Fibroblast of lung (primary cell): ENCODE data around the gene SNPH. TPM values are rescaled to one million over a fixed set of nuclear protein-coding genes. Genes with fewer than 3 reads are reported as not detected.

Experiments used
- DNase-seq, 2 donors: peaks; one replicate each; pipeline versions ENCODE4 v3.0.0 to v3.0.0-alpha.2; 2010; ENCODE audit warnings: low read depth in 2 of 2
- H2AFZ ChIP-seq: 2 replicates; pipeline ENCODE4 v1.5.1; 2012; ENCODE audit warnings: low read length, control low read depth, inconsistent platforms
- H3K27ac ChIP-seq: 2 replicates; pipeline ENCODE4 v1.5.1; 2011; ENCODE audit warnings: low read length, control low read depth; ENCODE audit not compliant: insufficient read depth
- H3K27me3 ChIP-seq: 2 replicates; pipeline ENCODE4 v1.5.1; 2011; ENCODE audit warnings: mild to moderate bottlenecking, low read length; ENCODE audit not compliant: control insufficient read depth, insufficient read depth
- H3K36me3 ChIP-seq: 2 replicates; pipeline ENCODE4 v1.5.1; 2011; ENCODE audit warnings: low read length; ENCODE audit not compliant: control insufficient read depth, insufficient read depth
- H3K4me1 ChIP-seq: 2 replicates; pipeline ENCODE4 v1.5.1; 2011; ENCODE audit warnings: low read length; ENCODE audit not compliant: control insufficient read depth, insufficient read depth; ENCODE audit errors: extremely low read depth
- H3K4me2 ChIP-seq: 2 replicates; pipeline ENCODE4 v1.5.1; 2011; ENCODE audit warnings: low read length, control low read depth; ENCODE audit not compliant: insufficient read depth; ENCODE audit errors: extremely low read depth
- H3K4me3 ChIP-seq, 4 experiments: fragments of 200-600 bp in 1 of 4; sonication (generic) in 1 of 4; replicated peaks in 1 of 4; 2 replicates each; pipeline ENCODE4 v1.5.1; 2011 to 2016; ENCODE audit warnings: low read length in 4 of 4, low read depth in 3 of 4, mild to moderate bottlenecking in 3 of 4, control low read depth in 2 of 4, inconsistent platforms in 1 of 4, mixed read lengths in 1 of 4; ENCODE audit not compliant: insufficient read depth in 1 of 4; ENCODE audit errors: control extremely low read depth in 1 of 4
- H3K79me2 ChIP-seq: 2 replicates; pipeline ENCODE4 v1.5.1; 2012; ENCODE audit warnings: mild to moderate bottlenecking, low read length, inconsistent platforms; ENCODE audit not compliant: control insufficient read depth, insufficient read depth
- H3K9ac ChIP-seq: 2 replicates; pipeline ENCODE4 v1.5.1; 2011; ENCODE audit warnings: mild to moderate bottlenecking, low read length, control low read depth; ENCODE audit not compliant: insufficient read depth
- H3K9me3 ChIP-seq: 2 replicates; pipeline ENCODE4 v1.5.1; 2012; ENCODE audit warnings: low read depth, low read length; ENCODE audit not compliant: control insufficient read depth, insufficient read depth
- H4K20me1 ChIP-seq: 2 replicates; pipeline ENCODE4 v1.5.1; 2011; ENCODE audit warnings: low read length; ENCODE audit not compliant: control insufficient read depth, insufficient read depth; ENCODE audit errors: extremely low read depth
- CTCF ChIP-seq, 2 donors: IDR thresholded peaks in 1 of 2; conservative IDR thresholded peaks in 1 of 2; 1 replicate in 1 of 2; 2 replicates in 1 of 2; pipeline ENCODE4 v1.5.1; 2011 to 2012; ENCODE audit warnings: low read length in 2 of 2, control low read depth in 1 of 2, inconsistent platforms in 1 of 2, low read depth in 1 of 2, mild to moderate bottlenecking in 1 of 2
- EZH2 ChIP-seq: IDR thresholded peaks from 2 replicates; pipeline ENCODE4 v1.5.1; 2012; ENCODE audit warnings: low read length, control low read depth, mild to moderate bottlenecking; ENCODE audit errors: missing control alignments
- polyA plus RNA-seq, 2 donors: library from polyadenylated mRNA; depleted of rRNA in 1 of 2; stranded (reverse) in 1 of 2; unstranded in 1 of 2; fragments of >200 nt; gene quantifications; 2 replicates each; pipeline ENCODE4 v1.2.1, GENCODE V29; 2011 to 2012; ENCODE audit warnings: missing spikeins in 1 of 2
- total RNA-seq: library from RNA; depleted of rRNA; stranded (reverse); fragments of >200 nt; gene quantifications from 2 replicates; pipeline ENCODE4 v1.2.1, GENCODE V29; 2014

The SNPH gene
- total and polyA plus RNA-seq, 2 donors (not counting 1 experiment from before 2014, with no cell fraction given) = 0.85 to 18.5 TPM

- DNase-seq = no peak
- Histone ChIP-seq H3K27ac (no peak overlapping the region), H3K4me2 (no peak overlapping the region), H3K9me3 (no peaks in the 10 kb centered on the region), H3K27me3 (no peaks in the 10 kb centered on the region), H3K4me1 (peaks cover 2% of the 10 kb centered on the region), H2AFZ (no peak overlapping the region), H3K79me2 (no peaks in the 10 kb centered on the region), H3K9ac (no peak overlapping the region), H3K36me3 (no peaks in the 10 kb centered on the region), H3K4me3 (no peak overlapping the region), H4K20me1 (no peaks in the 10 kb centered on the region)
- no peak for TF ChIP-seq CTCF (conservative IDR thresholded peaks at IDR 0.05 in 1 of 2, IDR thresholded peaks at IDR 0.05 in 1 of 2; ENCODE audit: low read depth in 1 of 2, low read length in 2 of 2)
- no peak for TF ChIP-seq EZH2
These were observed 24.6 kb upstream of the SNPH start for GRCh38 chr20:1241456-1241855.

GRCh38 chr20:1242099-1242498, 24.0 kb upstream of the SNPH start:
- peaks cover 2% of the 10 kb centered on the region for H3K4me1 ChIP-seq
- no peak overlapping the region for H3K4me2 ChIP-seq
- no peak for DNase-seq
- peak overlapping the region; percentile 35 for H3K27ac ChIP-seq
- H3K9me3 ChIP-seq = no peaks in the 10 kb centered on the region
- H3K27me3 ChIP-seq = no peaks in the 10 kb centered on the region
- no peaks in the 10 kb centered on the region for H4K20me1 ChIP-seq
- no peak overlapping the region for H3K4me3 ChIP-seq
- no peak overlapping the region for H3K9ac ChIP-seq
- TF ChIP-seq CTCF (conservative IDR thresholded peaks at IDR 0.05 in 1 of 2, IDR thresholded peaks at IDR 0.05 in 1 of 2; ENCODE audit: low read depth in 1 of 2, low read length in 2 of 2) = no peak
- TF ChIP-seq EZH2 = no peak
- no peak overlapping the region for H2AFZ ChIP-seq
- H3K36me3 ChIP-seq = no peaks in the 10 kb centered on the region
- no peaks in the 10 kb centered on the region for H3K79me2 ChIP-seq

- no peak overlapping the region for H3K27ac ChIP-seq
- TF ChIP-seq EZH2 = no peak
- TF ChIP-seq CTCF (conservative IDR thresholded peaks at IDR 0.05 in 1 of 2, IDR thresholded peaks at IDR 0.05 in 1 of 2; ENCODE audit: low read depth in 1 of 2, low read length in 2 of 2) = no peak
- no peaks in the 10 kb centered on the region for H3K36me3 ChIP-seq
- no peak overlapping the region for H3K4me2 ChIP-seq
- no peaks in the 10 kb centered on the region for H3K9me3 ChIP-seq
- H3K4me1 ChIP-seq = peaks cover 2% of the 10 kb centered on the region
- H4K20me1 ChIP-seq = no peaks in the 10 kb centered on the region
- H3K4me3 ChIP-seq = no peak overlapping the region
- peak; percentile 80 to 96 for DNase-seq
- no peaks in the 10 kb centered on the region for H3K79me2 ChIP-seq
- no peak overlapping the region for H2AFZ ChIP-seq
- H3K9ac ChIP-seq = no peak overlapping the region
- no peaks in the 10 kb centered on the region for H3K27me3 ChIP-seq
These were observed 23.6 kb upstream of the SNPH start for GRCh38 chr20:1242530-1242929.
